Pons (tissue), 1 donor: ENCODE measurements around the gene CHN1.
A peak's percentile ranks its signal among the peaks of the same experiment; 100 is the strongest.

Experiments used
- DNase-seq: peaks from one replicate; pipeline ENCODE4 v3.0.0-alpha.2; 2016; ENCODE audit warnings: low spot score

Gene CHN1

DNA sequence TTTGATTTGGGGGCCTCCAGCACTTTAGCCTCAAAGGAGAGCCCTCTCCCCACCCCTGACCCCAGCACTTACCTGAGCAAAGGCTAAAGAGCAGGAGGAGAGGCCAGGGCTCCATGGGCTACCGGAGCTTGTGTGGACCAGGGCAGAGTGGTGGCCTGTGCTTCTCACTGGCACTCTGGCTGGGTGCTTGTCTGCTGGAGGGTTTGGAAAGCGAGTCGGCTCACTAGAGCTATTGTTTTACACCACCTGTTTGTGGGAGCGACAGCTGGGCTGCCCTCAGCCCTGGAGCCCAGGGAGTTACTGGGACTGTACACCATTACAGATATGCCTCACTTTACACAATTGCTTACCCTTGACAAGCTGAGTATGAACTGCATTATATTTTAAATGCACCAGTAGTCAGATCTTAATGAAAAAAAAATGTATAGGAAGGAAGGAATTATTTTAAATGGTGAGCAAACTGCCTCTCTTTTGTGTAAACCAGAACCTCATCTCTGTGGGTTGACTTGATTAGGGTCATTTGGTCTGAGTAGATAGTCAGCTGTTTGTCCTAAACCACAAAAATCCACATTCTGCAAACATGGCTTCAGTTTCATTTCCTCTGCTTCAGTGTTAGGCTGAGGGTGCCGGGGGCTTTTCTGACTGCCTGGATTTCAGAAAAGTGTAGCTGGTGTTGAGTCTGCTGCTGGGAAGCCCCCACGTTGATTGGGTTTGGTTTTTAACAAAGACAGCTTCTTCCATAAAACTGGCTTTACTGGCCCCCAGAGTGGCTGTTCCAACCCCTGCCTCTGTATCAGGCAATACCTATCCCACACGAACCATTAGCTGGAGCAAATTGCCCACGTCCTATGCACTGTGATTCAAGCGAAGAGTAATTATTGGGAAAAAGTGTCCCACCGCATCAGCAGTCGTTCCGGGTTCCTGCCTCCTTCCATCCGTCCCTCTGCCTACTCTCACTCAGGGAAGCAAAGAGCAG is 240.6 kb downstream of the CHN1 start, which contains the start of gene CHRNA1:
Gene CHRNA1 (minus strand): TSS at position 193 of the 976 bp plus-strand sequence. CDS start 78 bp downstream, at position 115.
- no peak for DNase-seq

DNA sequence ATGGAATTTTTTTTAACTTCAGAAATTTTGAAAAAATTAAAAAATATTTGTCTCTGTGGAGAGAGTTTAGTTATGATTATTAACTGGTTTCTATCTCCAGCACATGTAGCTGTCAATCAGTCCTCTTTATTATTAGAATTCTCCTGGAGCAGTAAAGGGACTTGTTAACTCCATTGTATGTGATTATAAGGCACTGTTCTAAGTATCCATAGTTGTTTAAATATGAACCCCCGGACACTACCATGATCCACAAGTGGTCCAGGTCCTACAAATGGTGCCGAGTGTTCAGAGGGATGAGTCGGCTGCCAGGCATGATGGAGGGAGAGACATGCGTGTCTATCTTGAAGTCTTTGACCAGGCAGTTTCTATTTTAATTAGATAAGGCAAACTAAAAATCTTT is 241.4 kb downstream of the CHN1 start:
- no peak for DNase-seq

DNA sequence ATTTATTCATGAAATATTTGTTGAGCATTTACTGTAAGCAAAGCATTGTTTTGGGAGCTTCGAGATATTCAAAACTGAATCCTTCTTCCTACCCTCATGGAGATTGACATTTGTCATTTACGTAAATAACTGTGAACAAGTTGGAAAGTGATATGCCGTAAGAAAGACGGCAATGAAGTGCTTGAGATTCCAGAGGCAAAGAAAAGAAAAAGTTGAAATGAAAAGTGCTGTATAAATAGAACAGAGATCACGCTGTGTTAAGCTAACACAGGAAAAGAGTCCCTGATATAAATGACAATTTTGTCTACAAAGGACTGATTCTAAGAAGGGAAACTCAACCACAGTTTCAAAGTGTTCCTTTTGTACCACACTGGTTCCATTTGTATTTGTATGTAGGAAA is 242.7 kb downstream of the CHN1 start:
- DNase-seq: no peak

DNA sequence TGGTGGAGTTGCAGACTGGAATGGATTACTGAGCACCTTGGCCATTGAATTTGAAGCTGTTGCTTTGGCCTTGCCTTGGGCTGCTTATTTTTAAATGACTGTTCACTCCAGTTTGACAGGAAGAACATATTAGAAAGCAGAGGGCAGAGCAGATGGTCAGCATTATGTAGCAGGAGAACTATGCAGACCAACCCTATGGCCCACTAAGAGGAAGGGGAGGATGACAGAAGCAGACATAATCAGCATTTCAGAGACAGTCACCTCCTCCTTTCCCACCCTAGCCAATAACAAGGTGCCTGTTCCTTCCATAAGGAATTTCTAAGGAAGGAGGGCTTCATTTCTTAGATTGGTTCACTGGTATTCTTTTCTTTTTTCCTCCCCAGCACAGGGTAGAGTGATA is 243.3 kb downstream of the CHN1 start:
- no peak for DNase-seq

GRCh38 chr2:174760845-174761473 is 244.2 kb downstream of the CHN1 start:
- DNase-seq: no peak

GRCh38 chr2:174759381-174760065 is 245.7 kb downstream of the CHN1 start:
- DNase-seq: no peak

DNA sequence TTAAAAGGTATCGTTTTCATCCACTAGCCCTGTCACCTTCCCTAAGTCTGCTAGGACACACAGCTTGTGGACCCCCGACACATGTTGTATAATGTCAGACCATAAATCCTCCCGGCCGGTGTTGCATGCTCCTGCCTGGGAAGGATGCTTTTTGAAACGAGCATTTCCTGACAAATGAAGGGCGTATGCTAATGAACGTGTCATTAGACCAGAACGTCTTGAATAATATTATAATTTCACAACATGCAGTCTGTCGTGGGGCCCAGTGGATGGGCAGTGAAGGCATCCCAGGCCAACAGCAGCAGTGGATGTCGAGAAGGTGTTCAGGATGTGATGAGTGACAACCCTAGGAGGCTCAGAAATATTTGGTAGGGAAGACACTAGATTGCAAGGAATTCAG is 248.4 kb downstream of the CHN1 start:
- DNase-seq: no peak

DNA sequence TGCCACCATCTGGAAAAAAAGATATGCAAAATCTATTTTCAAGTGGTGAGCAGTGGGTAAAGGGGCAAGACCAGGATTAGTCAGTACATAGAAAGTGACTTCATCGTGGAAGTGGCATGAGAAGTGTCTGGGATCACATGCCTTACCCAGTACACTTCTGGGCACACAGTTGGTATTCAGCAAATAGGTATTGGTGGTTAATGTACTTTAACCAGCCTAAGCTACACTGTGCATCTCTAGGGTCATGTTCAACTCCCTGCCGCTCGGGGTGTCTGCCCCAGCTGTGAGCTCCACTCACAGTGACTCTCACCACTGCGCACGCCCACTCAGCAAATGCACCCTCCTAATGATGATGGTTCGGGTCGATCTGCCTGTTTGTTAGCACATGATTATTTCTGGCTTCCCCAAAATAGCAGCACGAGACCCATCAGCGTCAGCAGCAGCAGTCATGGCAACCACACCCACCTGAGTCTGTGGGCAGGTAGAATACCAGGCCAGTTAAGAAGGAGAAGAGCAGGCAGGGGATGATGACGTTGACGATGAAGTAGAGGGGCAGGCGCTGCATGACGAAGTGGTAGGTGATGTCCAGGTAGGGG is 252.0 kb downstream of the CHN1 start:
- no peak for DNase-seq

DNA sequence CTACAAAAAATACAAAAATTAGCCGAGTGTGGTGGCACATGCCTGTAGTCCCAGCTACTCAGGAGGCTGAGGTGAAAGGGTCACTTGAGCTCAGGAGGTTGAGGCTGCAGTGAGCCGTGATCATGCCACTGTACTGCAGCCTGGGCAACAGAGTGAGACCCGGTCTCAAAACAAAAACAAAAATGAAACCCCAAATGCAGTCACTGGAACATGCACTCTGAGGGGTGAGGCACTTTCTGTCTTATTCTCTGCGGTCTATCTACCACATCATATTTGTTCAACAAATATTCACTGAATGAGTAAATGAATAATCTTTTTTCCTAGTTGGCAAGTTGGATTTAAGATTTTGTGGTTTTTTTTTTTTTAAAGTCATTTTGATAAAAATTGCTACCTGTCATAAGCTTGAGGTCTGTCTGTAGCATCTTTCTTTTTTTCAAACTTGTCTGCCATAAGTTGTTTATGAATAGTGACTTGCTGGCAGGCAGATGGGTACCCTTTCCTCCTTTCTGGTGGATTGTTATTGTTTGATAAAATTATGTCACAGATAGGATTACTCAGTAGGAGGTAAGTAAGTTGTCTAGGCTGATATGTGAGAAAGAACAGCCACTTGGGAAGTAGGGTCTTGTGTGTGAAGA is 252.7 kb downstream of the CHN1 start:
- no peak for DNase-seq

DNA sequence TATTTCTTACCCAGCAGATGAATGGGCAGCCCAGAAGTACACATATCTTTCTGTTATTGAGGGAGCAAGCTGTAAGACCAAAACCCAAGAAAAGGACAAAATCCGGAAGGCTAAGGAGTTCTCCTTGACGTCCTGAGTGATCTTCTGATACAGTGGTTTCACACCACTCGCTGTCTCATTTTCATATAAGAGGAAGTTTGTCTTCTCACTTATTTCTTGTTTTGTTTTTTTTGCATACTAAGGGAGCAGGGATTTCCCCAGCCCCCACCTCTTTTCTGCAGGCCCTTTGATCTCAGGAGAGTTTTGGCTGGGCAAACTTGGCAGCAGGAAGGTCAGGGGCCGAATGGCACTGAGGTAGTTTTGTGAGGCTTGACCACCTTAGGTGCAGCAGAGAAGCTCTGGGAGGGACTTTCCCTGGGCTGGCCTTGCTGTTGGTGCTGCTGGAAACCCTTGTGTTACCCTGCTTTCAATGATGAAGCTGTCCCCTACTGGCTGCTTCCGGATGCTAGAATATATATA is 254.2 kb downstream of the CHN1 start:
- DNase-seq: no peak

DNA sequence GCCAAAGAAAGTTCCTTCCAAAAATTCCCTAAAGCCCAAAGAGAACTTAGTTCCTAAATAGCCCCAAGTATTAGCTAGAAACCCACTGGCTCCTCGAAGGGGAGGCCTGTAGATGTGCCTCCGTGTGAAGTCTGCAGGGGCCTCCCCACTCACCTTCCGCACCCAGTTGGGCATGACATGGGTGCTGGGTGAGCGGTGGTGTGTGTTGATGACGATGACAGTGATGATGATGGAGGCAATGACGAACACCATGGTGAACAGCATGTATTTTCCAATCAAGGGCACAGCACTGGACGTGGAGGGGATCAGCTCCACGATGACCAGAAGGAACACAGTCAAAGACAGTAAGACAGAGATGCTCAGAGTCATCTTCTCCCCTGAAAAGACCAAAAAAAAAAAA is 255.4 kb downstream of the CHN1 start:
- no peak for DNase-seq

DNA sequence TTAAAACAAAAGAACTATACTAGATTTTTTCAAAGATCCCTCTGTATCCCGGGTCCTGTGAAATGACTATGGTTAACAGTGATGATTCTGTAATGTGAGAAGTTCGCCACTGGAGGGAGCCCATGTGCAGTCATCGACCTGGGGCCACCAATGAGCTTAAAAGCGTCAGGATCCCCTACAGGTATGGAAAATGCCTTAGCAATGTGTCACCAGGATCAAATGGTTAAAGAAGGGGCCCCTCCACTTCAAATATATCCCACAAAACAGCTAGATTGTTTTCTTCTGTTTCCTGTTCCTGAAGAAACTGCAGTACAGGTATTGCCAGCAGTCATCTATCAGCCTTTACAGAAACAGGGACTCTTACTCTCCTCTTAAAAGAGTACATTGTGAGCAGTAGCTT is 256.2 kb downstream of the CHN1 start:
- DNase-seq: peak; percentile 74
